ENCODE data around the gene ZNF860. TPM values are rescaled to one million over a fixed set of nuclear protein-coding genes. Genes with fewer than 3 reads are reported as not detected.

ZNF860 gene
- total RNA-seq, 4 donors from 2014 or later: under 0.01 to 0.66 (median 0.28) TPM

GRCh38 chr3:31973837-31974236, 7.7 kb upstream of the ZNF860 start:
- TF ChIP-seq POLR2A (IDR thresholded peaks at IDR 0.05; ENCODE audit: low read depth) (no peak), EP300 (IDR thresholded peaks at IDR 0.05) (no peak), CTCF (IDR thresholded peaks at IDR 0.05) (no peak), POLR2AphosphoS5 (IDR thresholded peaks at IDR 0.05) (no peak)
- 98% methylated on average over 5 of the region's 5 CpGs for WGBS
- Histone ChIP-seq H3K9me3 (no peaks in the 10 kb centered on the region), H3K4me1 (peaks cover 0 to 4% (median under 1%) of the 10 kb centered on the region in 4 donors), H3K36me3 (no peaks in the 10 kb centered on the region), H3K4me3 (no peak overlapping the region), H3K27ac (replicated peaks in 1 of 4) (no peak overlapping the region), H3K27me3 (no peaks in the 10 kb centered on the region)
- intact Hi-C loops (cut with DNase I): no loop called here
- peak; percentile 62 for DNase-seq (ENCODE audit: extremely low spot score)

- Histone ChIP-seq H3K9me3 (no peaks in the 10 kb centered on the region), H3K27ac (replicated peaks in 1 of 4) (no peak overlapping the region), H3K4me3 (no peak overlapping the region), H3K36me3 (no peaks in the 10 kb centered on the region), H3K27me3 (no peaks in the 10 kb centered on the region), H3K4me1 (peaks cover 1 to 8% (median 4%) of the 10 kb centered on the region in 4 donors)
- WGBS: 82% methylated on average over 5 of the region's 5 CpGs
- DNase-seq (ENCODE audit: extremely low spot score): peak; percentile 19
- TF ChIP-seq POLR2A (IDR thresholded peaks at IDR 0.05; ENCODE audit: low read depth) (no peak), POLR2AphosphoS5 (IDR thresholded peaks at IDR 0.05) (no peak), EP300 (IDR thresholded peaks at IDR 0.05) (no peak), CTCF (IDR thresholded peaks at IDR 0.05) (no peak)
- intact Hi-C loops (cut with DNase I): no loop called here
These were observed 7.1 kb upstream of the ZNF860 start for GRCh38 chr3:31974471-31974870.

GRCh38 chr3:31974964-31975363, 6.6 kb upstream of the ZNF860 start:
- peak; percentile 26 for DNase-seq (ENCODE audit: extremely low spot score)
- no peak overlapping the region for H3K4me3 ChIP-seq
- H3K9me3 ChIP-seq: no peaks in the 10 kb centered on the region
- H3K36me3 ChIP-seq: no peaks in the 10 kb centered on the region
- peaks cover 6 to 12% (median 9%) of the 10 kb centered on the region in 4 donors for H3K4me1 ChIP-seq
- no peaks in the 10 kb centered on the region for H3K27me3 ChIP-seq
- TF ChIP-seq POLR2A (IDR thresholded peaks at IDR 0.05; ENCODE audit: low read depth): no peak
- TF ChIP-seq CTCF (IDR thresholded peaks at IDR 0.05): no peak
- TF ChIP-seq POLR2AphosphoS5 (IDR thresholded peaks at IDR 0.05): no peak
- no peak for TF ChIP-seq EP300 (IDR thresholded peaks at IDR 0.05)
- WGBS: 71% methylated on average over 5 of the region's 5 CpGs
- H3K27ac ChIP-seq (replicated peaks in 1 of 4): no peak overlapping the region
- intact Hi-C loops (cut with DNase I): no loop called here

- no peak overlapping the region for H3K4me3 ChIP-seq
- H3K4me1 ChIP-seq: peaks cover 10 to 20% (median 19%) of the 10 kb centered on the region in 4 donors
- intact Hi-C loops (cut with DNase I): no loop called here
- no peaks in the 10 kb centered on the region for H3K27me3 ChIP-seq
- no peak overlapping the region for H3K27ac ChIP-seq (replicated peaks in 1 of 4)
- H3K36me3 ChIP-seq: no peaks in the 10 kb centered on the region
- TF ChIP-seq EP300 (IDR thresholded peaks at IDR 0.05): no peak
- no peak for TF ChIP-seq POLR2AphosphoS5 (IDR thresholded peaks at IDR 0.05)
- TF ChIP-seq CTCF (IDR thresholded peaks at IDR 0.05): no peak
- TF ChIP-seq POLR2A (IDR thresholded peaks at IDR 0.05; ENCODE audit: low read depth): no peak
- no peak for DNase-seq (ENCODE audit: extremely low spot score)
- H3K9me3 ChIP-seq: no peaks in the 10 kb centered on the region
- 87% methylated on average over 2 of the region's 2 CpGs for WGBS
These were observed 5.2 kb upstream of the ZNF860 start for GRCh38 chr3:31976302-31976701.

GRCh38 chr3:31977736-31978135, 3.8 kb upstream of the ZNF860 start:
- TF ChIP-seq EP300 (IDR thresholded peaks at IDR 0.05) (no peak), POLR2AphosphoS5 (IDR thresholded peaks at IDR 0.05) (no peak), CTCF (IDR thresholded peaks at IDR 0.05) (no peak), POLR2A (IDR thresholded peaks at IDR 0.05; ENCODE audit: low read depth) (no peak)
- no peaks in the 10 kb centered on the region for H3K27me3 ChIP-seq
- DNase-seq (ENCODE audit: extremely low spot score): no peak
- 77% methylated on average over 2 of the region's 2 CpGs for WGBS
- intact Hi-C loops (cut with DNase I): no loop called here
- H3K36me3 ChIP-seq: no peaks in the 10 kb centered on the region
- H3K9me3 ChIP-seq: no peaks in the 10 kb centered on the region
- peaks cover 14 to 28% (median 26%) of the 10 kb centered on the region in 4 donors for H3K4me1 ChIP-seq
- no peak overlapping the region for H3K4me3 ChIP-seq
- H3K27ac ChIP-seq (replicated peaks in 1 of 4): no peak overlapping the region

Measured in esophagus muscularis mucosa (tissue), 4 donors.